VCaP (cell line): Measurements from ENCODE around the gene CCDC24.

Source experiments
- H3K27ac ChIP-seq: fragments of 450-650 bp; 2 replicates; pipeline ENCODE4 v1.5.1; 2017
- TF ChIP-seq, protein P1 (sequence below): fragments of 450-650 bp; conservative IDR thresholded peaks from 2 replicates; pipeline ENCODE4 v1.5.1; 2017; ENCODE audit warnings: mild to moderate bottlenecking, moderate library complexity

The CCDC24 gene

DNA sequence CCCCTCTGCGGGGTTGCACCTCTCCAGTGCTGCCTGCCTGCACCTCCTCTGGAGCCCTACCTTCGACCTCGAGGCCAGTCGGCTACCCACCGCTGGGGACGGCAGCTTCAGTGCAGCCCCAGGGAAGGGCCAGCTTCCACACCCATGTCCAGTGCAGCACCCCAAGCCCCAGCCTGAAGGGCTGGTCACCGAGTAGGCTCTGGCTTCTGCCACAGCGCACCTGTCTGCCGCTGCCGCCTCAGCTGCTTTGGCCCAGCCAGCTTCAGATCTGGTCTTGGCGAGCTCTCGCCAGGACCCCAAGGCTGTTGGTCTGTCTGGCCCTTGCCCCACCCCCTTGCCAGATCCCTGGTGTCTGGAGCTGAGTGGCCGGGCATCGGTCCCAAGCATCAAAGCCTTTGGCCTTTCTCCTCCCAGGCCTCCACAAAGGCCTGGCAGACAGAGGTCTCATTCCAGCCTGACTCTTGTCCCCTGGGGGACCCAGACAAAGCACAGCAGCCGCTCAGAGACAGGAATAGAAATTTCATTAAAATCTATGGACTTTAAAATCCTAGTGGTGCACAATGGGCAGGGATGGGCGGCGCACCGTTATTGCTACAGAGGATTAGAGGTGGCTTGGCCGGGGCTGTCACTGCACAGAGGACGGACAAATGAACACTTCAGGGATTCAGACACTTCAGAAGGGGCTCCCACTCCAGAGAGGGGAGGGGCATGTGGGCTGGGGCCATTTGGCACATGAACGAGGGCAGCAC is 4.8 kb downstream of the CCDC24 start:
- TF ChIP-seq, protein P1, sequence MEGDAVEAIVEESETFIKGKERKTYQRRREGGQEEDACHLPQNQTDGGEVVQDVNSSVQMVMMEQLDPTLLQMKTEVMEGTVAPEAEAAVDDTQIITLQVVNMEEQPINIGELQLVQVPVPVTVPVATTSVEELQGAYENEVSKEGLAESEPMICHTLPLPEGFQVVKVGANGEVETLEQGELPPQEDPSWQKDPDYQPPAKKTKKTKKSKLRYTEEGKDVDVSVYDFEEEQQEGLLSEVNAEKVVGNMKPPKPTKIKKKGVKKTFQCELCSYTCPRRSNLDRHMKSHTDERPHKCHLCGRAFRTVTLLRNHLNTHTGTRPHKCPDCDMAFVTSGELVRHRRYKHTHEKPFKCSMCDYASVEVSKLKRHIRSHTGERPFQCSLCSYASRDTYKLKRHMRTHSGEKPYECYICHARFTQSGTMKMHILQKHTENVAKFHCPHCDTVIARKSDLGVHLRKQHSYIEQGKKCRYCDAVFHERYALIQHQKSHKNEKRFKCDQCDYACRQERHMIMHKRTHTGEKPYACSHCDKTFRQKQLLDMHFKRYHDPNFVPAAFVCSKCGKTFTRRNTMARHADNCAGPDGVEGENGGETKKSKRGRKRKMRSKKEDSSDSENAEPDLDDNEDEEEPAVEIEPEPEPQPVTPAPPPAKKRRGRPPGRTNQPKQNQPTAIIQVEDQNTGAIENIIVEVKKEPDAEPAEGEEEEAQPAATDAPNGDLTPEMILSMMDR = no peak
- no peak overlapping the region for H3K27ac ChIP-seq

DNA sequence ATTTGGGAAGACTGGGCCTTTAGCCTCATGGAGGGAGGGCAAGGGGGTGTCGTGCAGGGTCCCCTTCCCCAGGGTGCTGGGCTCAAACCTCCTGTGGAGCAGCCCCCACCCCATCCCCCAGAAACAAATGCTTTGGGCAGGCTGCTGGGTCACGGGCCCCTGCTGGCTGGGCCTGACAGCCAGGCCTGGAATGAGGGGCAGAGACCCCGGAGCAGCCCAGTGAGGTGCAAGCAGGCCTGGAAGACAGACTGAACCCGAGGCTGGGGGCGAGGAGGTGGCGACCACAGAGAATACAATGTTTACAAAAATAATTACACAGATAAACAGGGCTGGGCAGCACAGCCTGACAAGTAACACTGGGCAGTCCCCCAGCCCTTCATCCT is 5.3 kb downstream of the CCDC24 start:
- TF ChIP-seq, protein P1 = no peak
- H3K27ac ChIP-seq = no peak overlapping the region

DNA sequence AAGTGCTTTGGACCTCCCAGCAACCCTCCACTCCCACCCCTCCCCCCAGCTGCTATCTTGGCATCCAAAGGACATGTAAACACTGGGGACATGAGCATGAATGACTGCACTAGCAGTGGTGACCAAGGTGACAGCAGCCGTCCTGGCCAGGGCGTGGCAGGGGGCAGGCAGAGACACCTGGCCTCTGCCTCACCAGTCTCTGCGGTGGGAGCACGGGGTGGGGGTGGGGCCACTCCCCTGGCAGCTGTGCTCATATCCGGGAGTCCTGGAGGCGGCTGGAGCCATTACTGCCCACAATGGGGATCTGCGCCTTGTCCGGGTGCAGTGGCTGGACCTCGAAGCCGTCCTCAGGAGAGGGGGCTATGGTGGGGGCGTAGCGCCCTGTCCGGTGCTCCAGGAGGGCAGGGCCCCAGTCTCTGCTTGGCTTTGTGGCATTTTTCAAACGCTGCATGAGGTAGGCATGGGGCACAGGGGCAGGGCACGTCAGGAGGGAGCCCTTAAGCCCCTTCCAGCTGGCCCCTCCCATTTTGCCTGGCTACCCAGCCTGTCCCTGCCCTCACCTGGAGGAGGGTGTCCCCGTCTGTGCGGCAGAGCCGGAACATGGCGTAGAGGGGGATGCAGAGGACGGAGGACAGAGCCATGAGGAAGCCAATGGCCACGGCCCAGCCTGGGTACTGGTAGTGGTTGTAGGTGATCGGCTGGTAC is 6.0 kb downstream of the CCDC24 start:
- no peak overlapping the region for H3K27ac ChIP-seq
- TF ChIP-seq, protein P1 = no peak

DNA sequence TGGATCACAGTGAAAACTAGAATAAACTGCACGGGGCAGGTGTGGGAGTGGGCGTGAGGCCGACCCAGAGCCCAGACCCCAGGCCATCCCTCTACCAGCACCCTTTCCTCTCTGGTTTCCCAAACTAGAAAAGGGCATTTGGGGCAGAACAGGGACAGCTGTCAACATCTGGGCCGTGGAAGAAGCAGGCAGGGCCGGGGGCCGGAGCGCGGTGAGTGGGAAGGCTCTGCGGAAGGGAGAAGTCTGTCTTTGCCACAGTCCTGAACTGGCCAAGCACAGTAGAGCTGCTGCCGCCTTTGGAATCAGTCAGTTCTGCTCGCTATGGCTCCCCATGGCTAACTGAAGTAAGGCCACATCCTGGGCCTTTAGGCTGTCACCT is 6.6 kb downstream of the CCDC24 start:
- no peak overlapping the region for H3K27ac ChIP-seq
- TF ChIP-seq, protein P1 = no peak

DNA sequence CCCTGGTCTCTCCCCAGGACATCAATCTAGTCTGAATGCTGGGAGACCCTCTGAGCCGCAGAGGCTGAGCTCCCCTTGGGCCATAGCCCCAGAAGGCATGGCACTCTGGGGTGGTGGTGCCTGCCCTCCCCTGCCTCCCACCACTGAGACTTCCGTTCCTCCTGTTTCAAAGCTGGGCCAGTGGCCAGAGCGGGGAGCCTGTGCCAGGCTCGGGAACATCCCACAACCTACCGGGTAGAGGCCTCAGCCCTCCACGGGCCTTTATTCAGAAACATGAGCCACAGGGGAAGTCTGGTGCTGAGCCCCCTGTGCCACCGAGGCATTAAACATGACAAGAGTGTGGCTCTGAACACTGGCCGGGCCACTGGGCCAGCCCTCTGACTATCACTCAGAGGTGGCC is 8.1 kb downstream of the CCDC24 start:
- TF ChIP-seq, protein P1 = no peak
- H3K27ac ChIP-seq = no peak overlapping the region

DNA sequence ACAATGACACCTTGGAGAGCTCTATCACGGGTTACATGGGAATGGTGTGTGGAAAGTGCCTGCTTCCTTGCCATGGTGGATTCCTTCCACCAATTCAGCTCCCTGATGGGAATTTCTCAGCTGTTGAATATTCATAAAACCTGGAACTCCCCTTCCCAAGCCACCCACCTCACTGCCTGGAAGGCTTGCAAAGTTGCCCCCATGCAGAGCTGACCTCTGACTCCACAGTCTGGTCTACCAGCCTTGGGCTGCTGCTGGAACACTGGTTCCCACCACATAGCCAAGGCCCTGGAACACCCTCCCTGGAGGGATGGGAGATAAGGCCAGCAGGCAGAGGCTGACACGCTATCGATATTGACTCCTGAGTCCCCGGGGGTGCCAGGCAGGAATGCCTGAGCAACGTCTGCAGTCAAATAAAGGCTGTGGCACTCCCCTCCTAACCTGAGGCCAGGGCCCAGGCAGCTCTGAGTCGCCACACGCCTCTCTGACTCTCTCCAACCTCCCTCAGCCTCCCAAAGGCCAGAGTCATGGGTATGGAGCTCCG is 8.8 kb downstream of the CCDC24 start:
- TF ChIP-seq, protein P1 = no peak
- no peak overlapping the region for H3K27ac ChIP-seq

DNA sequence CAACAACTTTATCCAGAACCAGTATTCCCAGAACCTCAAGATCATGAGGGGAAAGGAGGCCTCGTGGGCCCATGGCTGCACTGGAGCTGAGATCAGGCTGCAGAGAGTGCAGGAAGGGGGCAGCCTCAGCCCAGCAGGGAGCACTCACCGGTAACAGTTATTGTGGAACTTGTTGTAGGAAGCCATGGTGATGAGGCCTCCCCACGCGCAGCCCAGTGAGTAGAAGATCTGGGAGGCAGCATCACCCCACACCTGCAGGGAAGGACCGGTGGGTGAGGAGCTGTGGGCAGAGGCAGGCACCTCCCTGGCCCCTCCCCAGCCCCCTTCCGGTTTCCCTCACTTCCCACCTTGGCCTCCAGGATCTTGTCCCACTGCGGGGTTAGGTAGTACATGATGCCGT is 10.8 kb downstream of the CCDC24 start:
- TF ChIP-seq, protein P1 = no peak
- no peak overlapping the region for H3K27ac ChIP-seq
